ENCODE measurements around the gene PGC.

Gene PGC

GRCh38 chr6:41747256-41748101, at the start of gene PGC:
Gene PGC, minus strand, starts transcription at chr6:41747397. Its CDS starts 63 bp downstream, at chr6:41747334.
- TF ChIP-seq CTCF (IDR thresholded peaks at IDR 0.05; ENCODE audit: low read length) (no peak), EZH2phosphoT487 (IDR thresholded peaks at IDR 0.05; ENCODE audit: low read length) (no peak), EZH2 (optimal IDR thresholded peaks at IDR 0.05; ENCODE audit: low read depth, low read length) (no peak)
- H2AFZ ChIP-seq (ENCODE audit: low read length), result no peak within 1 kb of the TSS

GRCh38 chr6:41796474-41796873, 49.3 kb upstream of the PGC start:
- no peaks in the 10 kb centered on the region for H3K9me3 ChIP-seq (replicated peaks; ENCODE audit: insufficient read depth, low read length)
- H3K4me3 ChIP-seq (ENCODE audit: low read length), result no peak overlapping the region
- H3F3A ChIP-seq (ENCODE audit: insufficient read depth, low read length), result no peaks in the 10 kb centered on the region
- DNase-seq, result no peak
- H4K20me1 ChIP-seq (ENCODE audit: insufficient read depth, low read length), result no peaks in the 10 kb centered on the region
- no peaks in the 10 kb centered on the region for H3K36me3 ChIP-seq (replicated peaks; ENCODE audit: insufficient read depth, low read length)
- no peak overlapping the region for H3K4me2 ChIP-seq (ENCODE audit: low read depth, low read length)
- no peaks in the 10 kb centered on the region for H3K79me2 ChIP-seq (ENCODE audit: low read length)
- H3K27ac ChIP-seq (ENCODE audit: low read length), result no peak overlapping the region
- H3K27me3 ChIP-seq (replicated peaks; ENCODE audit: insufficient read depth, low read length), result no peaks in the 10 kb centered on the region
- H3K9ac ChIP-seq (ENCODE audit: low read length), result no peak overlapping the region
- no peaks in the 10 kb centered on the region for H3K9me2 ChIP-seq (replicated peaks; ENCODE audit: insufficient read depth, low read length)
- TF ChIP-seq EZH2phosphoT487 (IDR thresholded peaks at IDR 0.05; ENCODE audit: low read length) (no peak), EZH2 (optimal IDR thresholded peaks at IDR 0.05; ENCODE audit: low read depth, low read length) (no peak), CTCF (IDR thresholded peaks at IDR 0.05; ENCODE audit: low read length) (no peak)
- H3K4me1 ChIP-seq (ENCODE audit: low read length), result no peaks in the 10 kb centered on the region
- no peak overlapping the region for H2AFZ ChIP-seq (ENCODE audit: low read length)

More at GRCh38 chr6:41747256-41748101, at the start of gene PGC:
- Histone ChIP-seq H3K9me2 (replicated peaks; ENCODE audit: insufficient read depth, low read length) (no peaks in the 10 kb centered on the region), H3K9me3 (replicated peaks; ENCODE audit: insufficient read depth, low read length) (no peaks in the 10 kb centered on the region), H3K79me2 (ENCODE audit: low read length) (no peaks in the 10 kb centered on the region), H3K27ac (ENCODE audit: low read length) (no peak within 1 kb of the TSS), H3K4me2 (ENCODE audit: low read depth, low read length) (no peak within 1 kb of the TSS), H3F3A (ENCODE audit: insufficient read depth, low read length) (no peaks in the 10 kb centered on the region), H3K9ac (ENCODE audit: low read length) (no peak within 1 kb of the TSS), H3K4me1 (ENCODE audit: low read length) (no peaks in the 10 kb centered on the region), H4K20me1 (ENCODE audit: insufficient read depth, low read length) (no peaks in the 10 kb centered on the region), H3K4me3 (ENCODE audit: low read length) (no peak within 1 kb of the TSS), H3K27me3 (replicated peaks; ENCODE audit: insufficient read depth, low read length) (no peaks in the 10 kb centered on the region), H3K36me3 (replicated peaks; ENCODE audit: insufficient read depth, low read length) (no peaks in the 10 kb centered on the region)
- no peak for DNase-seq

DNA sequence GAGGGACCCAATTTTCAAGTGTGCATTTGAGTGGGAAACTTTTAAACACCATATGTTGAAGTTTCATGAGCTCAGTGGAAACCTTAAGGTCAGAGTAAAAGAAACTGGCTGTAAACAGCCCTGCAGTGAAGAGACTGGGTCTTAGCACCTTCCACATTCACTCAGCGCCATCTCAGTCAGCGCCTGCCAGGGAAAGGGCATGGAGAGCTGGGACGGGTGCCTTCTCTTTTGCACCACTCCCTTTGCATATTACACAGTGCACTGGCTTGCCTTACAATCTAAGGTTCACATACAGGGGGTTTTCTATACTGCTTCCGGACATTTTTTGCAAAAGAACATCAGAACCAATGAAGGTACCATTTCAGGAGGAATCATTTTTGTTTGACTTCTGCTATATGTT, 44.8 kb upstream of the PGC start:
- Histone ChIP-seq H3K36me3 (replicated peaks; ENCODE audit: insufficient read depth, low read length) (no peaks in the 10 kb centered on the region), H3K27me3 (replicated peaks; ENCODE audit: insufficient read depth, low read length) (no peaks in the 10 kb centered on the region), H3K79me2 (ENCODE audit: low read length) (peaks cover 22% of the 10 kb centered on the region), H3K4me1 (ENCODE audit: low read length) (0 out of 2 replicates have a peak, but pooled peaks cover 3% of the 10 kb centered on the region), H3K4me2 (ENCODE audit: low read depth, low read length) (no peak overlapping the region), H3K9me2 (replicated peaks; ENCODE audit: insufficient read depth, low read length) (no peaks in the 10 kb centered on the region), H4K20me1 (ENCODE audit: insufficient read depth, low read length) (no peaks in the 10 kb centered on the region), H3K9me3 (replicated peaks; ENCODE audit: insufficient read depth, low read length) (no peaks in the 10 kb centered on the region), H2AFZ (ENCODE audit: low read length) (no peak overlapping the region), H3K9ac (ENCODE audit: low read length) (no peak overlapping the region), H3K27ac (ENCODE audit: low read length) (no peak overlapping the region), H3K4me3 (ENCODE audit: low read length) (no peak overlapping the region), H3F3A (ENCODE audit: insufficient read depth, low read length) (peaks cover 4% of the 10 kb centered on the region)
- TF ChIP-seq EZH2phosphoT487 (IDR thresholded peaks at IDR 0.05; ENCODE audit: low read length) (no peak), EZH2 (optimal IDR thresholded peaks at IDR 0.05; ENCODE audit: low read depth, low read length) (no peak), CTCF (IDR thresholded peaks at IDR 0.05; ENCODE audit: low read length) (no peak)
- no peak for DNase-seq

Measured in MM.1S (cell line).